GM12878 (cell line): ENCODE data around the gene ANTXR2. TPM values are rescaled to one million over a fixed set of nuclear protein-coding genes. Genes with fewer than 3 reads are reported as not detected.

Experiments
- ATAC-seq: fragments of 200-7000 bp; cut with Tn5 transposase; 3 replicates; pipeline ENCODE4 v1.9.1; 2020; ENCODE audit warnings: mild to moderate bottlenecking, moderate library complexity
- BruUV-seq: library from RNA; stranded (reverse); fragments of 400-500 nt; replicated peaks from 2 replicates; lab custom pipeline; 2021; lab: Mats Ljungman, UMichigan
- CTCF ChIA-PET: fragments of 300-600 bp; sonication (Branson Sonifier 250); formaldehyde crosslinking; extraction: SDS; loops from one replicate; lab custom pipeline; 2021; ENCODE audit warnings: inconsistent platforms; lab: Yijun Ruan, JAX
- POLR2A ChIA-PET: fragments of 350-600 bp; formaldehyde crosslinking; extraction: SDS; loops from one replicate; lab custom pipeline; 2021; ENCODE audit warnings: inconsistent platforms; lab: Charles Lee
- RAD21 ChIA-PET: fragments of 300-600 bp; sonication (Branson Sonifier 250); formaldehyde crosslinking; loops from one replicate; lab custom pipeline; 2023; ENCODE audit warnings: antibody characterized with exemption; ENCODE audit not compliant: unreplicated experiment; lab: Charles Lee
- SMC1A ChIA-PET: fragments of 300-600 bp; sonication (Branson Sonifier 250); formaldehyde crosslinking; loops from one replicate; lab custom pipeline; 2023; ENCODE audit not compliant: unreplicated experiment, uncharacterized antibody; lab: Charles Lee
- DNase-seq: peaks from one replicate; pipeline ENCODE4 v3.0.0-alpha.2; 2011; ENCODE audit warnings: low read depth, low spot score
- FAIRE-seq: peaks from 3 replicates; lab custom pipeline; 2011; peaks lifted over from hg19 to GRCh38; lab: Jason Lieb, UNC
- H2AFZ ChIP-seq: 2 replicates; pipeline ENCODE4 v1.6.0; 2011; ENCODE audit warnings: low read depth, low read length, control low read depth; ENCODE audit not compliant: control insufficient read depth
- H3K27ac ChIP-seq: 2 replicates; pipeline ENCODE4 v1.5.1; 2011; ENCODE audit warnings: control low read depth; ENCODE audit not compliant: control insufficient read depth, insufficient read depth
- H3K27me3 ChIP-seq, 2 experiments: replicated peaks in 1 of 2; 2 replicates each; pipeline versions ENCODE4 v1.6.0 to v1.6.1; 2011; ENCODE audit warnings: low read length in 1 of 2; ENCODE audit not compliant: control insufficient read depth in 2 of 2, insufficient read depth in 2 of 2
- H3K36me3 ChIP-seq, 2 experiments: 2 replicates each; pipeline ENCODE4 v1.5.1; 2011; ENCODE audit warnings: low read length in 1 of 2; ENCODE audit not compliant: control insufficient read depth in 2 of 2, insufficient read depth in 2 of 2
- H3K4me1 ChIP-seq: 2 replicates; pipeline ENCODE4 v1.6.1; 2011; ENCODE audit warnings: mild to moderate bottlenecking, low read length, moderate library complexity, mixed read lengths; ENCODE audit not compliant: control insufficient read depth, insufficient read depth
- H3K4me2 ChIP-seq: 2 replicates; pipeline ENCODE4 v1.6.0; 2011; ENCODE audit warnings: control low read depth; ENCODE audit not compliant: control insufficient read depth, insufficient read depth
- H3K4me3 ChIP-seq: fragments of 200-600 bp; sonication (generic); 2 replicates; pipeline ENCODE4 v1.5.1; 2016
- H3K79me2 ChIP-seq: 2 replicates; pipeline ENCODE4 v1.6.0; 2011; ENCODE audit warnings: low read length; ENCODE audit not compliant: control insufficient read depth, insufficient read depth
- H3K9ac ChIP-seq: 2 replicates; pipeline ENCODE4 v1.8.0; 2011; ENCODE audit warnings: low read length, control low read depth, mixed read lengths; ENCODE audit not compliant: control insufficient read depth, insufficient read depth
- H3K9me3 ChIP-seq: replicated peaks from 3 replicates; pipeline ENCODE4 v1.5.1; 2011; ENCODE audit warnings: mild to moderate bottlenecking, low read length; ENCODE audit not compliant: control insufficient read depth, insufficient read depth
- H4K20me1 ChIP-seq: 2 replicates; pipeline ENCODE4 v1.6.0; 2011; ENCODE audit not compliant: control insufficient read depth, insufficient read depth
- ESRRA ChIP-seq: IDR thresholded peaks from 2 replicates; pipeline ENCODE4 v1.6.1; 2012; ENCODE audit warnings: mild to moderate bottlenecking, low read length, improper control_type of control experiment
- GABPA ChIP-seq: IDR thresholded peaks from 2 replicates; pipeline ENCODE4 v1.6.1; 2014; ENCODE audit warnings: antibody characterized with exemption, low read depth, mild to moderate bottlenecking, inconsistent platforms
- MAX ChIP-seq: IDR thresholded peaks from 2 replicates; pipeline ENCODE4 v1.6.1; 2012; ENCODE audit warnings: low read depth, low read length, improper control_type of control experiment
- MTA3 ChIP-seq: IDR thresholded peaks from 2 replicates; pipeline ENCODE4 v1.6.1; 2012; ENCODE audit warnings: low read length, inconsistent platforms, borderline replicate concordance
- MYC ChIP-seq: IDR thresholded peaks from 2 replicates; pipeline ENCODE4 v1.6.1; 2011; ENCODE audit warnings: mild to moderate bottlenecking, low read length, moderate library complexity, inconsistent platforms; ENCODE audit not compliant: insufficient read depth, insufficient replicate concordance, insufficient read length, severe bottlenecking
- POLR2A ChIP-seq: IDR thresholded peaks from 2 replicates; pipeline ENCODE4 v1.6.1; 2011; ENCODE audit warnings: low read depth, mild to moderate bottlenecking, low read length
- RAD21 ChIP-seq: IDR thresholded peaks from 2 replicates; pipeline ENCODE4 v1.6.1; 2011; ENCODE audit warnings: mild to moderate bottlenecking, low read depth, low read length, moderate library complexity; ENCODE audit not compliant: insufficient read depth
- SMARCA5 ChIP-seq: fragments of 450-650 bp; IDR thresholded peaks from 2 replicates; pipeline ENCODE4 v1.6.1; 2017; ENCODE audit warnings: mild to moderate bottlenecking
- SPI1 ChIP-seq: IDR thresholded peaks from 2 replicates; pipeline ENCODE4 v1.6.1; 2011; ENCODE audit warnings: low read depth, mild to moderate bottlenecking, low read length, moderate library complexity, borderline replicate concordance; ENCODE audit not compliant: insufficient read depth
- SUPT20H ChIP-seq: IDR thresholded peaks from 2 replicates; pipeline ENCODE4 v1.6.1; 2011; ENCODE audit warnings: low read depth, mild to moderate bottlenecking, low read length, moderate library complexity, borderline replicate concordance; ENCODE audit not compliant: control insufficient read depth
- ZBED1 ChIP-seq: IDR thresholded peaks from 2 replicates; pipeline ENCODE4 v1.6.1; 2016; ENCODE audit warnings: borderline replicate concordance
- in situ Hi-C: fragments of 300-500 bp; cut with MboI; formaldehyde crosslinking; loops from 9 replicates; pipeline ENCODE4 v1.14.3; 2018; ENCODE audit warnings: mixed read lengths
- intact Hi-C: fragments of 100-400 bp; cut with micrococcal nuclease; formaldehyde crosslinking; loops from one replicate; pipeline ENCODE4 v1.14.2; 2022; ENCODE audit not compliant: unreplicated experiment
- polyA plus RNA-seq, 11 experiments: library from polyadenylated mRNA; depleted of rRNA in 4 of 11; unstranded in 6 of 11; stranded (reverse) in 5 of 11; fragments of >200 nt; fragmentation: Nextera tagmentation in 4 of 11; fragmentation: Illumina TruSeq in 1 of 11; extraction: Ambion mirVana in 4 of 11; extraction: Trizol in 1 of 11; gene quantifications; 1 replicate in 1 of 11; 2 replicates in 10 of 11; pipeline versions ENCODE4 v1.2.1 to v1.2.3, GENCODE V29; 2011 to 2016; ENCODE audit warnings: inconsistent platforms in 2 of 11, missing spikeins in 2 of 11, low read depth in 1 of 11
- total RNA-seq, 4 experiments: library from RNA; depleted of rRNA in 3 of 4; stranded (reverse); fragments of >200 nt in 3 of 4; fragmentation: Illumina TruSeq in 1 of 4; extraction: Trizol in 1 of 4; gene quantifications; 2 replicates each; pipeline versions ENCODE4 v1.2.1 to v1.2.3, GENCODE V29; 2013 to 2021
- TF ChIP-seq, protein P1 (sequence below): fragments of 450-650 bp; IDR thresholded peaks from 2 replicates; pipeline ENCODE4 v1.6.1; 2014; ENCODE audit warnings: mild to moderate bottlenecking
- TF ChIP-seq, protein P2 (sequence below): fragments of 450-650 bp; IDR thresholded peaks from 2 replicates; pipeline ENCODE4 v1.6.1; 2017; ENCODE audit warnings: mild to moderate bottlenecking, low read depth, inconsistent platforms; ENCODE audit not compliant: poor library complexity, severe bottlenecking

Gene ANTXR2
- total and polyA plus RNA-seq, 10 of the 15 experiments (the other 5 are each of a cell fraction or from before 2014, with no cell fraction given): 1.4 to 8.9 (median 5.7) TPM

- in situ Hi-C loops: no loop called here
- ChIA-PET SMC1A (interaction anchor here (1.4 to 2.4 kb wide), 2 partner anchors 14 to 49 kb away, joined by 6 to 7 read pairs; no protein-coding TSS in a partner anchor), POLR2A (no interaction called here), CTCF (no interaction called here), RAD21 (no interaction called here)
- H3K4me3 ChIP-seq: no peak overlapping the region
- peaks cover 9% of the 10 kb centered on the region for H3K79me2 ChIP-seq
- H3K9ac ChIP-seq: no peak overlapping the region
- no peak overlapping the region for H2AFZ ChIP-seq
- peaks cover 29% of the 10 kb centered on the region for H3K4me1 ChIP-seq
- intact Hi-C loops: no loop called here
- DNase-seq: no peak
- FAIRE-seq: no peak
- no peaks in the 10 kb centered on the region; the same call in 2 of the 3 replicates for H3K9me3 ChIP-seq
- no peaks in the 10 kb centered on the region for H4K20me1 ChIP-seq
- ATAC-seq: no peak
- H3K36me3 ChIP-seq: no peaks in the 10 kb centered on the region
- H3K4me2 ChIP-seq: peak overlapping the region; percentile 38; the same call in 1 of the 2 replicates
- no peaks in the 10 kb centered on the region; a peak in 3 of 4 replicates for H3K27me3 ChIP-seq
- peak overlapping the region; percentile 28; the same call in 1 of the 2 replicates for H3K27ac ChIP-seq
- no TSS peak for BruUV-seq
- TF ChIP-seq GABPA: no peak
- no peak for TF ChIP-seq SPI1
- TF ChIP-seq MAX: no peak
- TF ChIP-seq ZBED1: no peak
- no peak for TF ChIP-seq RAD21
- no peak for TF ChIP-seq ESRRA
- TF ChIP-seq, protein P1, sequence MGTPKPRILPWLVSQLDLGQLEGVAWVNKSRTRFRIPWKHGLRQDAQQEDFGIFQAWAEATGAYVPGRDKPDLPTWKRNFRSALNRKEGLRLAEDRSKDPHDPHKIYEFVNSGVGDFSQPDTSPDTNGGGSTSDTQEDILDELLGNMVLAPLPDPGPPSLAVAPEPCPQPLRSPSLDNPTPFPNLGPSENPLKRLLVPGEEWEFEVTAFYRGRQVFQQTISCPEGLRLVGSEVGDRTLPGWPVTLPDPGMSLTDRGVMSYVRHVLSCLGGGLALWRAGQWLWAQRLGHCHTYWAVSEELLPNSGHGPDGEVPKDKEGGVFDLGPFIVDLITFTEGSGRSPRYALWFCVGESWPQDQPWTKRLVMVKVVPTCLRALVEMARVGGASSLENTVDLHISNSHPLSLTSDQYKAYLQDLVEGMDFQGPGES: no peak
- no peak for TF ChIP-seq SMARCA5
- no peak for TF ChIP-seq SUPT20H
- TF ChIP-seq MTA3: no peak
- no peak for TF ChIP-seq MYC
- TF ChIP-seq, protein P2, sequence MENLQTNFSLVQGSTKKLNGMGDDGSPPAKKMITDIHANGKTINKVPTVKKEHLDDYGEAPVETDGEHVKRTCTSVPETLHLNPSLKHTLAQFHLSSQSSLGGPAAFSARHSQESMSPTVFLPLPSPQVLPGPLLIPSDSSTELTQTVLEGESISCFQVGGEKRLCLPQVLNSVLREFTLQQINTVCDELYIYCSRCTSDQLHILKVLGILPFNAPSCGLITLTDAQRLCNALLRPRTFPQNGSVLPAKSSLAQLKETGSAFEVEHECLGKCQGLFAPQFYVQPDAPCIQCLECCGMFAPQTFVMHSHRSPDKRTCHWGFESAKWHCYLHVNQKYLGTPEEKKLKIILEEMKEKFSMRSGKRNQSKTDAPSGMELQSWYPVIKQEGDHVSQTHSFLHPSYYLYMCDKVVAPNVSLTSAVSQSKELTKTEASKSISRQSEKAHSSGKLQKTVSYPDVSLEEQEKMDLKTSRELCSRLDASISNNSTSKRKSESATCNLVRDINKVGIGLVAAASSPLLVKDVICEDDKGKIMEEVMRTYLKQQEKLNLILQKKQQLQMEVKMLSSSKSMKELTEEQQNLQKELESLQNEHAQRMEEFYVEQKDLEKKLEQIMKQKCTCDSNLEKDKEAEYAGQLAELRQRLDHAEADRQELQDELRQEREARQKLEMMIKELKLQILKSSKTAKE: no peak
- TF ChIP-seq POLR2A: no peak
- TF ChIP-seq, all 136 proteins: peak for 0
These were observed 3.7 kb upstream of the ANTXR2 start for GRCh38 chr4:80076681-80077080.
